ENCODE results near the gene SENP8.
"Not testable (repeated sequence)": the region's sequence is repeated elsewhere in the genome, so short reads cannot be mapped to it uniquely, and the experiment has no call there.

SENP8 gene

GRCh38 chr15:72118017-72118978, at the start of gene SENP8, which contains the start of gene MYO9A:
Gene SENP8, plus strand, starts transcription at chr15:72118403. Its CDS starts 21,221 bp downstream, at chr15:72139624.
Gene MYO9A, minus strand, starts transcription at chr15:72118150. Its CDS starts 71,587 bp downstream, at chr15:72046563.
- peak; percentile 96 for DNase-seq (ENCODE audit: low spot score)

GRCh38 chr15:72068856-72069255, 49.3 kb upstream of the SENP8 start:
- DNase-seq (ENCODE audit: low spot score): no peak

GRCh38 chr15:72070817-72071447, 47.3 kb upstream of the SENP8 start:
- DNase-seq (ENCODE audit: low spot score): no peak

- not testable (repeated sequence) for DNase-seq (ENCODE audit: low spot score)
These were observed 46.8 kb upstream of the SENP8 start for GRCh38 chr15:72071448-72071825.

- DNase-seq (ENCODE audit: low spot score): no peak
These were observed 43.7 kb upstream of the SENP8 start for GRCh38 chr15:72074335-72075060.

- no peak for DNase-seq (ENCODE audit: low spot score)
These were observed 40.3 kb upstream of the SENP8 start for GRCh38 chr15:72077950-72078349.

- DNase-seq (ENCODE audit: low spot score): no peak
These were observed 39.3 kb upstream of the SENP8 start for GRCh38 chr15:72078887-72079286.

- no peak for DNase-seq (ENCODE audit: low spot score)
These were observed 36.0 kb upstream of the SENP8 start for GRCh38 chr15:72082176-72082575.

- no peak for DNase-seq (ENCODE audit: low spot score)
These were observed 32.0 kb upstream of the SENP8 start for GRCh38 chr15:72086010-72086697.

GRCh38 chr15:72086920-72087648, 31.1 kb upstream of the SENP8 start:
- no peak for DNase-seq (ENCODE audit: low spot score)

- no peak for DNase-seq (ENCODE audit: low spot score)
These were observed 26.2 kb upstream of the SENP8 start for GRCh38 chr15:72092006-72092405.

GRCh38 chr15:72092691-72093090, 25.5 kb upstream of the SENP8 start:
- DNase-seq (ENCODE audit: low spot score): no peak

GRCh38 chr15:72096796-72097195, 21.4 kb upstream of the SENP8 start:
- no peak for DNase-seq (ENCODE audit: low spot score)

- no peak for DNase-seq (ENCODE audit: low spot score)
These were observed 20.2 kb upstream of the SENP8 start for GRCh38 chr15:72098040-72098439.

GRCh38 chr15:72099155-72099554, 19.0 kb upstream of the SENP8 start:
- no peak for DNase-seq (ENCODE audit: low spot score)

- not testable (repeated sequence) for DNase-seq (ENCODE audit: low spot score)
These were observed 17.7 kb upstream of the SENP8 start for GRCh38 chr15:72100551-72100950.

- DNase-seq (ENCODE audit: low spot score): no peak
These were observed 13.1 kb upstream of the SENP8 start for GRCh38 chr15:72105111-72105510.

GRCh38 chr15:72106068-72106467, 12.1 kb upstream of the SENP8 start:
- DNase-seq (ENCODE audit: low spot score): no peak

- peak; percentile 30 for DNase-seq (ENCODE audit: low spot score)
These were observed 7.8 kb upstream of the SENP8 start for GRCh38 chr15:72110355-72110754.

GRCh38 chr15:72112116-72112515, 6.1 kb upstream of the SENP8 start:
- no peak for DNase-seq (ENCODE audit: low spot score)

GRCh38 chr15:72112805-72113204, 5.4 kb upstream of the SENP8 start:
- DNase-seq (ENCODE audit: low spot score): no peak
